Astrocyte (in vitro differentiated cells and primary cell): ENCODE results near the gene PATL2. TPM values are rescaled to one million over a fixed set of nuclear protein-coding genes. Genes with fewer than 3 reads are reported as not detected.

Experiments used
- DNase-seq: peaks from one replicate; pipeline ENCODE4 v3.0.0-alpha.2; 2010; ENCODE audit warnings: low read depth
- FAIRE-seq: peaks from 2 replicates; lab custom pipeline; 2011; peaks lifted over from hg19 to GRCh38; lab: Jason Lieb, UNC
- H2AFZ ChIP-seq: 2 replicates; pipeline ENCODE4 v1.6.0; 2012; ENCODE audit warnings: low read depth, low read length, inconsistent platforms
- H3K27ac ChIP-seq: 2 replicates; pipeline ENCODE4 v1.5.1; 2011; ENCODE audit warnings: low read depth, low read length, inconsistent platforms
- H3K27me3 ChIP-seq: 2 replicates; pipeline ENCODE4 v1.6.0; 2011; ENCODE audit warnings: low read length, inconsistent platforms; ENCODE audit not compliant: insufficient read depth
- H3K36me3 ChIP-seq: 2 replicates; pipeline ENCODE4 v1.5.1; 2011; ENCODE audit warnings: low read length, inconsistent platforms; ENCODE audit not compliant: insufficient read depth
- H3K4me1 ChIP-seq: 2 replicates; pipeline ENCODE4 v1.5.1; 2011; ENCODE audit warnings: low read length, inconsistent platforms; ENCODE audit not compliant: insufficient read depth
- H3K4me2 ChIP-seq: 2 replicates; pipeline ENCODE4 v1.6.0; 2012; ENCODE audit warnings: low read length, inconsistent platforms
- H3K4me3 ChIP-seq: 2 replicates; pipeline ENCODE4 v1.5.1; 2011; ENCODE audit warnings: low read depth, mild to moderate bottlenecking, low read length, inconsistent platforms; ENCODE audit not compliant: insufficient read depth
- H3K79me2 ChIP-seq: 2 replicates; pipeline ENCODE4 v1.6.0; 2012; ENCODE audit warnings: mild to moderate bottlenecking, low read length, inconsistent platforms; ENCODE audit not compliant: insufficient read depth
- H3K9ac ChIP-seq: 2 replicates; pipeline ENCODE4 v1.6.0; 2012; ENCODE audit warnings: mild to moderate bottlenecking, low read length, inconsistent platforms
- H3K9me3 ChIP-seq: 2 replicates; pipeline ENCODE4 v1.5.1; 2012; ENCODE audit warnings: low read depth, mild to moderate bottlenecking, low read length, inconsistent platforms; ENCODE audit not compliant: insufficient read depth
- H4K20me1 ChIP-seq: 2 replicates; pipeline ENCODE4 v1.6.0; 2012; ENCODE audit warnings: low read length, inconsistent platforms; ENCODE audit not compliant: insufficient read depth
- H3K27ac Mint-ChIP-seq: one replicate; pipeline ENCODE4 v1.8.0; 2021; ENCODE audit warnings: mild to moderate bottlenecking, mixed read lengths; ENCODE audit not compliant: unreplicated experiment
- H3K27me3 Mint-ChIP-seq: one replicate; pipeline ENCODE4 v1.8.0; 2021; ENCODE audit warnings: low read depth, mixed read lengths; ENCODE audit not compliant: unreplicated experiment
- H3K36me3 Mint-ChIP-seq: one replicate; pipeline ENCODE4 v1.8.0; 2021; ENCODE audit warnings: low read depth, mixed read lengths; ENCODE audit not compliant: unreplicated experiment
- H3K4me1 Mint-ChIP-seq: one replicate; pipeline ENCODE4 v1.8.0; 2021; ENCODE audit warnings: low read depth, mixed read lengths; ENCODE audit not compliant: unreplicated experiment
- H3K4me3 Mint-ChIP-seq: one replicate; pipeline ENCODE4 v1.8.0; 2021; ENCODE audit warnings: mild to moderate bottlenecking, moderate library complexity, mixed read lengths; ENCODE audit not compliant: unreplicated experiment
- H3K9me3 Mint-ChIP-seq: one replicate; pipeline ENCODE4 v1.8.0; 2021; ENCODE audit warnings: mild to moderate bottlenecking, mixed read lengths; ENCODE audit not compliant: unreplicated experiment
- EZH2 ChIP-seq: IDR thresholded peaks from 2 replicates; pipeline ENCODE4 v1.6.1; 2012; ENCODE audit warnings: mild to moderate bottlenecking, low read length, inconsistent platforms; ENCODE audit not compliant: insufficient read depth
- total RNA-seq: library from RNA; stranded (reverse); gene quantifications from 2 replicates; pipeline ENCODE4 v1.2.1, GENCODE V29; 2021
- TF ChIP-seq, protein P1 (sequence below): IDR thresholded peaks from 2 replicates; pipeline ENCODE4 v1.5.1; 2011; ENCODE audit warnings: low read depth, mild to moderate bottlenecking, inconsistent platforms, low read length, moderate library complexity; ENCODE audit not compliant: insufficient read depth

PATL2 gene
- total RNA-seq, 1 donor from 2014 or later = 1.2 TPM

DNA sequence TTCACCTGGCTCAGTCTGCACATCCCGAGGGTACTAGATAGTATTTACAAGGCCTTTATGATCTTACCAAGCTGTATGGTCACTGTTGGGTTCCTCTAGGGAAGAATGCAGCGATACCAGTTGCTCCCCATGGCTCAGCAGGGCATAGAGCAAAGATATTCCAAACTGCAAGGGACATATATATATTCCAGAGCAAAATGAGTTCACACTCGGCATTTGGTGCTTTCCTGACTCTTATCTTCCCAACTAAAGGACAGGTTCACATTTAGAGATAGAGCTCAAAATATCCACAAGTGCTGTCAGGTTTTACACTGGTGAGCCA lies 44.1 kb downstream of the PATL2 start:
- H3K9me3 Mint-ChIP-seq = no peaks in the 10 kb centered on the region
- no peak for DNase-seq
- peaks cover 19% of the 10 kb centered on the region for H3K27me3 Mint-ChIP-seq
- H3K27ac Mint-ChIP-seq = no peak overlapping the region
- Histone ChIP-seq H3K9ac (no peak overlapping the region), H3K36me3 (no peaks in the 10 kb centered on the region), H3K9me3 (no peaks in the 10 kb centered on the region), H3K79me2 (peaks cover 12% of the 10 kb centered on the region), H2AFZ (no peak overlapping the region), H3K4me1 (peaks cover 3% of the 10 kb centered on the region), H3K27ac (no peak overlapping the region), H3K27me3 (no peaks in the 10 kb centered on the region), H4K20me1 (no peaks in the 10 kb centered on the region), H3K4me3 (no peak overlapping the region), H3K4me2 (no peak overlapping the region)
- no peak for FAIRE-seq
- no peaks in the 10 kb centered on the region for H3K36me3 Mint-ChIP-seq
- no peak overlapping the region for H3K4me3 Mint-ChIP-seq
- peaks cover 4% of the 10 kb centered on the region for H3K4me1 Mint-ChIP-seq
- TF ChIP-seq, protein P1, sequence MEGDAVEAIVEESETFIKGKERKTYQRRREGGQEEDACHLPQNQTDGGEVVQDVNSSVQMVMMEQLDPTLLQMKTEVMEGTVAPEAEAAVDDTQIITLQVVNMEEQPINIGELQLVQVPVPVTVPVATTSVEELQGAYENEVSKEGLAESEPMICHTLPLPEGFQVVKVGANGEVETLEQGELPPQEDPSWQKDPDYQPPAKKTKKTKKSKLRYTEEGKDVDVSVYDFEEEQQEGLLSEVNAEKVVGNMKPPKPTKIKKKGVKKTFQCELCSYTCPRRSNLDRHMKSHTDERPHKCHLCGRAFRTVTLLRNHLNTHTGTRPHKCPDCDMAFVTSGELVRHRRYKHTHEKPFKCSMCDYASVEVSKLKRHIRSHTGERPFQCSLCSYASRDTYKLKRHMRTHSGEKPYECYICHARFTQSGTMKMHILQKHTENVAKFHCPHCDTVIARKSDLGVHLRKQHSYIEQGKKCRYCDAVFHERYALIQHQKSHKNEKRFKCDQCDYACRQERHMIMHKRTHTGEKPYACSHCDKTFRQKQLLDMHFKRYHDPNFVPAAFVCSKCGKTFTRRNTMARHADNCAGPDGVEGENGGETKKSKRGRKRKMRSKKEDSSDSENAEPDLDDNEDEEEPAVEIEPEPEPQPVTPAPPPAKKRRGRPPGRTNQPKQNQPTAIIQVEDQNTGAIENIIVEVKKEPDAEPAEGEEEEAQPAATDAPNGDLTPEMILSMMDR = no peak
- no peak for TF ChIP-seq EZH2

DNA sequence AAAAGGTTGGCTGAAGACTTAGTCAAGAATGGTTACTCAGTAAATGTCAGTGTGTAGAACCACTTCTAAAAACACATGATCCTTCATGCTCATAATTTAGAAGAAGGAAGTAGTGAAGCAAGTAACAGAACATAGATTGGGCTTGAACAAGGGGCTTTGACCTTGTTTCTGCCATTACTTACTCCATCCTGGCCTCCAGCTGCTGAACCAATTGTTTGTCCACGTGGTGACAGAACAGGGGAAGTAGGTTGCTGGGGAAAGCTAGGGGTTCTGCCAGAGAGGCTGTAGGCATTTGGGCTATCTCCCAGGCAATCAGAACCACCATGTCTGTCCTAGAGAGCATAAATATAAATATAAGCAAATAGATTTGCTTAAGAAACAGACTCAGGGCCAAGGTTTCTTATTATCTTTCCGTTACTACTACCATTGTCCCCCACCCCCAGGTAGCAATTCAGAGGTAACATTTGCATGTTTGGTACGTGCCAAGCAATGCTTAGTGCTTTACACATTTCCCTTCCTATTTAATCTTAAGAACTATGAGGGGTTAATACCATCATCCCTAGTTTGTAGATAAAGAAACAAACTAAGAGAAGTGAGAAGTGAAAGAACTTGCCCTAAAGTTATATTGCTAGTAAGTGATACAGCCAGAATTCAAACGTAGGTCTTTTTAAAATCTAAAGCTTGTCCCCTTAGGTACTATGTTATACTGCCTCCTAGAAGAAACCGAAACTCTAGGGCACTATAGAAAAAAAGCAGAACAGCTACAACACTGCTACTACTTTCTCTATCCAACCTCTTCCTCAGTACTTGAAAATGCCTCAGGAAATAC lies 44.7 kb downstream of the PATL2 start:
- H3K4me3 ChIP-seq = no peak overlapping the region
- no peaks in the 10 kb centered on the region for H3K36me3 Mint-ChIP-seq
- no peak overlapping the region for H3K27ac ChIP-seq
- H3K27me3 Mint-ChIP-seq = peaks cover 17% of the 10 kb centered on the region
- H3K4me3 Mint-ChIP-seq = no peak overlapping the region
- peaks cover 7% of the 10 kb centered on the region for H3K4me1 Mint-ChIP-seq
- no peak overlapping the region for H3K9ac ChIP-seq
- no peaks in the 10 kb centered on the region for H3K9me3 Mint-ChIP-seq
- H3K27ac Mint-ChIP-seq = no peak overlapping the region
- H3K9me3 ChIP-seq = no peaks in the 10 kb centered on the region
- peaks cover 3% of the 10 kb centered on the region for H3K4me1 ChIP-seq
- H3K27me3 ChIP-seq = no peaks in the 10 kb centered on the region
- FAIRE-seq = no peak
- H3K79me2 ChIP-seq = peaks cover 18% of the 10 kb centered on the region
- H4K20me1 ChIP-seq = no peaks in the 10 kb centered on the region
- H3K4me2 ChIP-seq = no peak overlapping the region
- TF ChIP-seq, protein P1 = no peak
- TF ChIP-seq EZH2 = no peak
- no peak for DNase-seq
- no peak overlapping the region for H2AFZ ChIP-seq
- no peaks in the 10 kb centered on the region for H3K36me3 ChIP-seq
